Keratinocyte (primary cell): ENCODE results near the gene PPP6R1. TPM values are rescaled to one million over a fixed set of nuclear protein-coding genes. Genes with fewer than 3 reads are reported as not detected.

Source experiments
- DNase-seq: peaks from one replicate; pipeline ENCODE4 v3.0.0-alpha.2; 2011; ENCODE audit warnings: low read depth, missing footprints, low spot score
- FAIRE-seq: peaks from 2 replicates; lab custom pipeline; 2011; peaks lifted over from hg19 to GRCh38; lab: Jason Lieb, UNC
- H2AFZ ChIP-seq: 2 replicates; pipeline ENCODE4 v1.6.0; 2012; ENCODE audit warnings: low read length, control low read depth, inconsistent platforms; ENCODE audit not compliant: control insufficient read depth
- H3K27ac ChIP-seq: 2 replicates; pipeline ENCODE4 v1.5.1; 2011; ENCODE audit warnings: low read length; ENCODE audit not compliant: control insufficient read depth, insufficient read depth
- H3K27me3 ChIP-seq: 3 replicates; pipeline ENCODE4 v1.6.0; 2011; ENCODE audit warnings: low read length; ENCODE audit not compliant: control insufficient read depth, insufficient read depth; ENCODE audit errors: extremely low read depth
- H3K36me3 ChIP-seq, 2 experiments: 2 replicates in 1 of 2; 3 replicates in 1 of 2; pipeline ENCODE4 v1.5.1; 2011; ENCODE audit warnings: low read length in 2 of 2, mild to moderate bottlenecking in 1 of 2; ENCODE audit not compliant: control insufficient read depth in 2 of 2, insufficient read depth in 2 of 2; ENCODE audit errors: extremely low read depth in 1 of 2
- H3K4me1 ChIP-seq: 3 replicates; pipeline ENCODE4 v1.5.1; 2011; ENCODE audit warnings: low read length; ENCODE audit not compliant: control insufficient read depth, insufficient read depth; ENCODE audit errors: extremely low read depth
- H3K4me2 ChIP-seq: 3 replicates; pipeline ENCODE4 v1.6.0; 2011; ENCODE audit warnings: low read depth, low read length; ENCODE audit not compliant: control insufficient read depth, insufficient read depth; ENCODE audit errors: extremely low read depth
- H3K4me3 ChIP-seq, 3 experiments: fragments of 200-600 bp in 1 of 3; sonication (generic) in 1 of 3; 2 replicates in 2 of 3; 3 replicates in 1 of 3; pipeline ENCODE4 v1.5.1; 2011 to 2016; ENCODE audit warnings: low read length in 3 of 3, mild to moderate bottlenecking in 3 of 3, control low read depth in 2 of 3, inconsistent platforms in 1 of 3, low read depth in 1 of 3, mixed read lengths in 1 of 3, mixed run types in 1 of 3, moderate library complexity in 1 of 3; ENCODE audit not compliant: control insufficient read depth in 2 of 3, insufficient read depth in 2 of 3; ENCODE audit errors: extremely low read depth in 1 of 3
- H3K79me2 ChIP-seq: 2 replicates; pipeline ENCODE4 v1.6.0; 2012; ENCODE audit warnings: low read length; ENCODE audit not compliant: control insufficient read depth, insufficient read depth
- H3K9ac ChIP-seq: 3 replicates; pipeline ENCODE4 v1.6.0; 2011; ENCODE audit warnings: low read length; ENCODE audit not compliant: control insufficient read depth, insufficient read depth; ENCODE audit errors: extremely low read depth
- H3K9me1 ChIP-seq: 3 replicates; pipeline ENCODE4 v1.6.0; 2011; ENCODE audit warnings: low read length; ENCODE audit not compliant: control insufficient read depth, insufficient read depth; ENCODE audit errors: extremely low read depth
- H3K9me3 ChIP-seq: 2 replicates; pipeline ENCODE4 v1.5.1; 2012; ENCODE audit warnings: low read depth, low read length; ENCODE audit not compliant: control insufficient read depth
- H4K20me1 ChIP-seq: 3 replicates; pipeline ENCODE4 v1.6.0; 2011; ENCODE audit warnings: low read length; ENCODE audit not compliant: control insufficient read depth, insufficient read depth; ENCODE audit errors: extremely low read depth
- CTCF ChIP-seq, 3 experiments: IDR thresholded peaks in 1 of 3; conservative IDR thresholded peaks in 1 of 3; optimal IDR thresholded peaks in 1 of 3; 2 replicates in 2 of 3; 3 replicates in 1 of 3; pipeline versions ENCODE3 to v1.5.1; 2011; ENCODE audit warnings: low read length in 3 of 3, mild to moderate bottlenecking in 3 of 3, moderate library complexity in 2 of 3, control low read depth in 1 of 3, inconsistent platforms in 1 of 3; ENCODE audit not compliant: insufficient read depth in 2 of 3; ENCODE audit errors: extremely low read depth in 1 of 3
- EZH2 ChIP-seq: IDR thresholded peaks from one replicate; pipeline ENCODE4 v1.6.1; 2012; ENCODE audit warnings: inconsistent platforms, mild to moderate bottlenecking, low read length, moderate library complexity
- dilution Hi-C: fragments of 300-500 bp; cut with MboI; formaldehyde crosslinking; loops from one replicate; pipeline ENCODE4 v1.7.0; 2020; ENCODE audit warnings: low sequenced_read_pairs; ENCODE audit not compliant: extremely low pct_ligation_motif_present
- polyA plus RNA-seq, 5 experiments: library from polyadenylated mRNA; depleted of rRNA in 3 of 5; stranded (reverse) in 3 of 5; stranded (forward) in 1 of 5; unstranded in 1 of 5; fragments of >200 nt; gene quantifications; 1 replicate in 1 of 5; 2 replicates in 3 of 5; 3 replicates in 1 of 5; pipeline versions ENCODE4 v1.2.1 to v1.2.3, GENCODE V29; 2011 to 2012; ENCODE audit warnings: missing spikeins in 2 of 5, low read depth in 1 of 5, low replicate concordance in 1 of 5

The PPP6R1 gene
- polyA plus RNA-seq, 1 donor (not counting 4 experiments of a cell fraction or from before 2014, with no cell fraction given) = 26.7 TPM

DNA sequence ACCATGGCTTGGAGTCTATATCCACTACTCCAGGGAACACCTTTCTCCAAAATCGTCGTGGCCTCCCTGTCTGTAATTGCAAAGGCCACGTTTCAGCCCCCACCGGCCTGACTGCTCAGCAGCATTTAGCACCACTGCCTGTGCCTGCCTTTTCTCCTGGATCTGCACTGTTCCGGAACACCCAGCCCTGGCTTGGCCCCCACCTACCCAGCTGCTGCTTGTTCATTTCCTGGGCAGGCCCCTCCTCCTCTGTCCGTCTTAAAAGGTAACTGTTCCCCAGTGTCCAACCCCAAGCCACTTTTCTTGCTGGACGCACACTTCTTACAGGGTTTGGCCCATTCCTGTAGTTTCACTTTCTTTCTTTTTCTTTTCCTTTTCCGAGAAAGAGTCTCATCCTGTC, 70.2 kb downstream of the PPP6R1 start:
- Histone ChIP-seq H2AFZ (no peak overlapping the region), H3K4me2 (peak overlapping the region; percentile 33)

DNA sequence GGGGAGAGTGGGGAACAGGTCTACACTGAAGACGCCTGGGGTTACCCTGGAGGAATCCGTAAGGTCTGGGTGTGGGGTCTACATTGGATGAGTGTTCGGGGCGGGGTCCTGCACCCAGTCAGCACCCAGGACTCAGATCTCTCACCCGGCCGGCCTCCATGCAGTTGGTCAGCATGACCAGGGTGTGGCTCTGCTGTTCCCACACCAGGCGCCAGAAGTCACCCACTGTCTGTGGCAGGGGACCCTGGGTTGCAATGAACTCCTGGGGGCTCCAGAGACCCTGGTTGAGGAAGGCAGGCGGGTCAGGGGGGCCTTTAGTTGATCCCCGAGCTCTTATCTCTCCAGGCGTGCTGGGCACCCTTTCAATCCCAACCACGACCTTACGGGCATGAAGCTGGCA, 72.7 kb downstream of the PPP6R1 start:
- no peak for TF ChIP-seq CTCF (optimal IDR thresholded peaks at IDR 0.05 in 1 of 3, IDR thresholded peaks at IDR 0.05 in 1 of 3, conservative IDR thresholded peaks at IDR 0.05 in 1 of 3; ENCODE audit: extremely low read depth in 1 of 3, insufficient read depth in 2 of 3, low read length in 3 of 3)
- TF ChIP-seq EZH2 = no peak
- FAIRE-seq (no peak), DNase-seq (no peak)
- H3K9ac ChIP-seq = no peak overlapping the region
- H3K27ac ChIP-seq = no peak overlapping the region
- no peaks in the 10 kb centered on the region for H3K9me1 ChIP-seq
- H3K9me3 ChIP-seq = no peaks in the 10 kb centered on the region
- no peak overlapping the region for H3K4me3 ChIP-seq
- peaks cover 5% of the 10 kb centered on the region for H3K27me3 ChIP-seq
- H4K20me1 ChIP-seq = no peaks in the 10 kb centered on the region
- no peaks in the 10 kb centered on the region for H3K79me2 ChIP-seq
- H3K4me1 ChIP-seq = peaks cover 8% of the 10 kb centered on the region
- H3K4me2 ChIP-seq = no peak overlapping the region
- no peak overlapping the region for H2AFZ ChIP-seq
- no peaks in the 10 kb centered on the region for H3K36me3 ChIP-seq
- dilution Hi-C loops = no loop called here

More for the DNA sequence above, 70.2 kb downstream of the PPP6R1 start:
- no peaks in the 10 kb centered on the region for H3K9me3 ChIP-seq
- H3K36me3 ChIP-seq = no peaks in the 10 kb centered on the region
- no peaks in the 10 kb centered on the region for H3K79me2 ChIP-seq
- no peaks in the 10 kb centered on the region for H3K9me1 ChIP-seq
- TF ChIP-seq CTCF (optimal IDR thresholded peaks at IDR 0.05 in 1 of 3, IDR thresholded peaks at IDR 0.05 in 1 of 3, conservative IDR thresholded peaks at IDR 0.05 in 1 of 3; ENCODE audit: extremely low read depth in 1 of 3, insufficient read depth in 2 of 3, low read length in 3 of 3) (no peak), EZH2 (no peak)
- H3K4me1 ChIP-seq = peaks cover 8% of the 10 kb centered on the region
- peak overlapping the region in 1 of 3 experiments; percentile 16 for H3K4me3 ChIP-seq
- peak overlapping the region; percentile 54 for H3K9ac ChIP-seq
- no peak for DNase-seq
- H3K27ac ChIP-seq = peak overlapping the region; percentile 89
- dilution Hi-C loops = no loop called here
- no peaks in the 10 kb centered on the region for H3K27me3 ChIP-seq
- no peak for FAIRE-seq
- H4K20me1 ChIP-seq = no peaks in the 10 kb centered on the region
